ENCODE measurements around the gene AP2B1. TPM values are rescaled to one million over a fixed set of nuclear protein-coding genes. Genes with fewer than 3 reads are reported as not detected.

AP2B1 gene
- total RNA-seq, 1 experiment from 2014 or later = 217 TPM

GRCh38 chr17:35578197-35578928 is 8.8 kb upstream of the AP2B1 start, which contains the start of gene PEX12:
Gene PEX12 (minus strand): TSS chr17:35578571. CDS start chr17:35578021, 550 bp downstream.
- no peak within 1 kb of the TSS for H4K8ac ChIP-seq (replicated peaks; ENCODE audit: insufficient read length, low read depth, low read length)
- no peak within 1 kb of the TSS for H2BK20ac ChIP-seq (ENCODE audit: low read depth, low read length, poor library complexity, severe bottlenecking)
- Mint-ChIP-seq H3K4me3 (peak within 1 kb of the TSS; percentile 94), H3K27me3 (ENCODE audit: low read depth) (peaks cover 4% of the 10 kb centered on the region), H3K9me3 (no peaks in the 10 kb centered on the region), H3K36me3 (ENCODE audit: insufficient read depth in 1 of 3, low read depth in 3 of 3) (peaks cover 0 to 18% (median 4%) of the 10 kb centered on the region in 3 experiments; a peak in 3 of 7 replicates), H3K27ac (peak within 1 kb of the TSS; percentile 96 to 99 (median 99)), H3K4me1 (peaks cover 9 to 10% of the 10 kb centered on the region in 2 experiments)
- H3K18ac ChIP-seq (ENCODE audit: insufficient read length, low read depth, low read length) = peak within 1 kb of the TSS; percentile 30
- H2AK5ac ChIP-seq (ENCODE audit: insufficient read length, low read length) = no peak within 1 kb of the TSS
- peak within 1 kb of the TSS; percentile 19 for H4K5ac ChIP-seq (ENCODE audit: insufficient read length, low read depth, low read length)
- no peak within 1 kb of the TSS for H2BK120ac ChIP-seq (ENCODE audit: low read depth, low read length, poor library complexity, severe bottlenecking)
- peak within 1 kb of the TSS; percentile 69 for H3K9ac ChIP-seq (ENCODE audit: extremely low read depth, insufficient read length, low read length)
- no peaks in the 10 kb centered on the region for H3K4me1 ChIP-seq (ENCODE audit: insufficient read depth, low read length)
- H3K56ac ChIP-seq (ENCODE audit: insufficient read length, low read depth, low read length) = no peak within 1 kb of the TSS
- H2AFZ ChIP-seq (ENCODE audit: low read length) = no peak within 1 kb of the TSS
- peak; percentile 91 for DNase-seq
- H3K23me2 ChIP-seq (ENCODE audit: insufficient read length, low read depth, low read length, poor library complexity, severe bottlenecking) = peaks cover 8% of the 10 kb centered on the region
- no peaks in the 10 kb centered on the region for H3K9me3 ChIP-seq (ENCODE audit: control insufficient read depth, low read depth, low read length)
- no peak within 1 kb of the TSS for H3K23ac ChIP-seq (ENCODE audit: insufficient read length, low read depth, low read length)
- no peaks in the 10 kb centered on the region for H3K27me3 ChIP-seq (ENCODE audit: insufficient read depth, low read length)
- H2BK12ac ChIP-seq (ENCODE audit: insufficient read length, low read depth, low read length) = no peak within 1 kb of the TSS
- H3T11ph ChIP-seq (ENCODE audit: low read length) = no peak within 1 kb of the TSS
- H4K91ac ChIP-seq (ENCODE audit: insufficient read length, low read depth, low read length) = no peak within 1 kb of the TSS
- H3K4ac ChIP-seq (ENCODE audit: low read depth, low read length) = no peak within 1 kb of the TSS
- H2BK15ac ChIP-seq (ENCODE audit: low read depth, low read length) = no peak within 1 kb of the TSS
- H3K79me1 ChIP-seq (ENCODE audit: insufficient read depth, low read depth, low read length, poor library complexity, severe bottlenecking) = no peaks in the 10 kb centered on the region
- no peak within 1 kb of the TSS for H3K27ac ChIP-seq (ENCODE audit: insufficient read length, low read depth, low read length)
- H3K79me2 ChIP-seq (ENCODE audit: insufficient read depth, low read length) = no peaks in the 10 kb centered on the region
- TF ChIP-seq, protein P1, sequence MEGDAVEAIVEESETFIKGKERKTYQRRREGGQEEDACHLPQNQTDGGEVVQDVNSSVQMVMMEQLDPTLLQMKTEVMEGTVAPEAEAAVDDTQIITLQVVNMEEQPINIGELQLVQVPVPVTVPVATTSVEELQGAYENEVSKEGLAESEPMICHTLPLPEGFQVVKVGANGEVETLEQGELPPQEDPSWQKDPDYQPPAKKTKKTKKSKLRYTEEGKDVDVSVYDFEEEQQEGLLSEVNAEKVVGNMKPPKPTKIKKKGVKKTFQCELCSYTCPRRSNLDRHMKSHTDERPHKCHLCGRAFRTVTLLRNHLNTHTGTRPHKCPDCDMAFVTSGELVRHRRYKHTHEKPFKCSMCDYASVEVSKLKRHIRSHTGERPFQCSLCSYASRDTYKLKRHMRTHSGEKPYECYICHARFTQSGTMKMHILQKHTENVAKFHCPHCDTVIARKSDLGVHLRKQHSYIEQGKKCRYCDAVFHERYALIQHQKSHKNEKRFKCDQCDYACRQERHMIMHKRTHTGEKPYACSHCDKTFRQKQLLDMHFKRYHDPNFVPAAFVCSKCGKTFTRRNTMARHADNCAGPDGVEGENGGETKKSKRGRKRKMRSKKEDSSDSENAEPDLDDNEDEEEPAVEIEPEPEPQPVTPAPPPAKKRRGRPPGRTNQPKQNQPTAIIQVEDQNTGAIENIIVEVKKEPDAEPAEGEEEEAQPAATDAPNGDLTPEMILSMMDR (conservative IDR thresholded peaks at IDR 0.05) = no peak
- H2BK5ac ChIP-seq (ENCODE audit: insufficient read length, low read length) = no peak within 1 kb of the TSS
- peak within 1 kb of the TSS; percentile 87 for H3K4me2 ChIP-seq (ENCODE audit: insufficient read depth, insufficient read length, low read length)
- no CpG with 5 or more reads among the region's 45 CpGs for WGBS (ENCODE audit: extremely low coverage, insufficient read length, low lambda C conversion rate)
- H3K14ac ChIP-seq (ENCODE audit: insufficient read depth, low read length) = peak within 1 kb of the TSS; percentile 72
- no peaks in the 10 kb centered on the region for H4K20me1 ChIP-seq (ENCODE audit: control insufficient read depth, insufficient read depth, insufficient read length)

Data from H9 (cell line).